ENCODE results near the gene TTYH2.

The TTYH2 gene

GRCh38 chr17:74243013-74243755, 29.8 kb downstream of the TTYH2 start:
- H3K4me3 ChIP-seq (ENCODE audit: low read depth in 1 of 2, low read length in 2 of 2), result no peak overlapping the region
- peaks cover 6% of the 10 kb centered on the region for H3K4me1 ChIP-seq (ENCODE audit: insufficient read depth, low read length)
- H3K27me3 ChIP-seq (ENCODE audit: control insufficient read depth in 1 of 2, insufficient read depth in 2 of 2, low read length in 2 of 2), result no peaks in the 10 kb centered on the region
- no peak overlapping the region for H3K9ac ChIP-seq (ENCODE audit: low read length)
- no peaks in the 10 kb centered on the region for H3K36me3 ChIP-seq (ENCODE audit: insufficient read depth, low read length)
- no peaks in the 10 kb centered on the region for H3K9me3 ChIP-seq (ENCODE audit: low read length)
- H3K27ac ChIP-seq (ENCODE audit: low read depth, low read length), result no peak overlapping the region

DNA sequence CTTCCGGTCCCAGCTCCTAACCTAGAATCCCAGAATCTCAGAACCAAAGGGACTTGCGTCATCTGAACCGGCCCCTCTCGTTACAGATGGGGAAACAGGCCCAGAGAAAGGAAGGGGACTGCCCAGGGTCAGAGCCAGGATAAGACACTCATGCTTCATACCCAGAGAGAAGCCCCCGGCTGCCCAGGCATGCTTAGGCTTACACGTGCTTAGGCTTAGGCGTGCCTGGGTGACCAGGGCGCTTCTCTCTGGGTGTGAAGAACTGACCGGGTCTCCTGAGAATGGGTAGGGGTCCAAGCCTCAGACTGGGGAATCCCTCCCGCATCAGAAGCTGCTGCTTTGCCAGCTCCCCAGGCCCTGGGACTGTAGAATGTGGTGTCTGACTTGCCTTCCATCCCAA, 30.8 kb downstream of the TTYH2 start:
- H3K4me1 ChIP-seq (ENCODE audit: insufficient read depth, low read length), result peaks cover 4% of the 10 kb centered on the region
- H3K36me3 ChIP-seq (ENCODE audit: insufficient read depth, low read length), result no peaks in the 10 kb centered on the region
- H3K9ac ChIP-seq (ENCODE audit: low read length), result no peak overlapping the region
- H3K4me3 ChIP-seq (ENCODE audit: low read depth in 1 of 2, low read length in 2 of 2), result no peak overlapping the region
- no peaks in the 10 kb centered on the region for H3K9me3 ChIP-seq (ENCODE audit: low read length)
- H3K27me3 ChIP-seq (ENCODE audit: control insufficient read depth in 1 of 2, insufficient read depth in 2 of 2, low read length in 2 of 2), result no peaks in the 10 kb centered on the region
- no peak overlapping the region for H3K27ac ChIP-seq (ENCODE audit: low read depth, low read length)

GRCh38 chr17:74244548-74244947, 31.2 kb downstream of the TTYH2 start:
- H3K4me3 ChIP-seq (ENCODE audit: low read depth in 1 of 2, low read length in 2 of 2), result no peak overlapping the region
- no peaks in the 10 kb centered on the region for H3K27me3 ChIP-seq (ENCODE audit: control insufficient read depth in 1 of 2, insufficient read depth in 2 of 2, low read length in 2 of 2)
- no peaks in the 10 kb centered on the region for H3K36me3 ChIP-seq (ENCODE audit: insufficient read depth, low read length)
- no peaks in the 10 kb centered on the region for H3K9me3 ChIP-seq (ENCODE audit: low read length)
- no peaks in the 10 kb centered on the region for H3K4me1 ChIP-seq (ENCODE audit: insufficient read depth, low read length)
- no peak overlapping the region for H3K9ac ChIP-seq (ENCODE audit: low read length)
- H3K27ac ChIP-seq (ENCODE audit: low read depth, low read length), result no peak overlapping the region

GRCh38 chr17:74245145-74245831, 31.9 kb downstream of the TTYH2 start:
- Histone ChIP-seq H3K9ac (ENCODE audit: low read length) (no peak overlapping the region), H3K4me1 (ENCODE audit: insufficient read depth, low read length) (no peaks in the 10 kb centered on the region), H3K27ac (ENCODE audit: low read depth, low read length) (no peak overlapping the region), H3K4me3 (ENCODE audit: low read depth in 1 of 2, low read length in 2 of 2) (no peak overlapping the region), H3K27me3 (ENCODE audit: control insufficient read depth in 1 of 2, insufficient read depth in 2 of 2, low read length in 2 of 2) (no peaks in the 10 kb centered on the region), H3K36me3 (ENCODE audit: insufficient read depth, low read length) (no peaks in the 10 kb centered on the region), H3K9me3 (ENCODE audit: low read length) (no peaks in the 10 kb centered on the region)

GRCh38 chr17:74245871-74246270, 32.5 kb downstream of the TTYH2 start:
- no peak overlapping the region for H3K9ac ChIP-seq (ENCODE audit: low read length)
- no peaks in the 10 kb centered on the region for H3K4me1 ChIP-seq (ENCODE audit: insufficient read depth, low read length)
- H3K27me3 ChIP-seq (ENCODE audit: control insufficient read depth in 1 of 2, insufficient read depth in 2 of 2, low read length in 2 of 2), result no peaks in the 10 kb centered on the region
- no peak overlapping the region for H3K27ac ChIP-seq (ENCODE audit: low read depth, low read length)
- no peaks in the 10 kb centered on the region for H3K36me3 ChIP-seq (ENCODE audit: insufficient read depth, low read length)
- no peak overlapping the region for H3K4me3 ChIP-seq (ENCODE audit: low read depth in 1 of 2, low read length in 2 of 2)
- no peaks in the 10 kb centered on the region for H3K9me3 ChIP-seq (ENCODE audit: low read length)

- H3K27ac ChIP-seq (ENCODE audit: low read depth, low read length), result no peak overlapping the region
- no peak overlapping the region for H3K4me3 ChIP-seq (ENCODE audit: low read depth in 1 of 2, low read length in 2 of 2)
- H3K9ac ChIP-seq (ENCODE audit: low read length), result no peak overlapping the region
- H3K9me3 ChIP-seq (ENCODE audit: low read length), result no peaks in the 10 kb centered on the region
- H3K4me1 ChIP-seq (ENCODE audit: insufficient read depth, low read length), result no peaks in the 10 kb centered on the region
- H3K27me3 ChIP-seq (ENCODE audit: control insufficient read depth in 1 of 2, insufficient read depth in 2 of 2, low read length in 2 of 2), result no peaks in the 10 kb centered on the region
- no peaks in the 10 kb centered on the region for H3K36me3 ChIP-seq (ENCODE audit: insufficient read depth, low read length)
Observed at GRCh38 chr17:74249590-74250270, 36.4 kb downstream of the TTYH2 start.

- H3K27ac ChIP-seq (ENCODE audit: low read depth, low read length), result no peak overlapping the region
- no peak overlapping the region for H3K9ac ChIP-seq (ENCODE audit: low read length)
Observed at GRCh38 chr17:74250324-74250995, 37.1 kb downstream of the TTYH2 start.

DNA sequence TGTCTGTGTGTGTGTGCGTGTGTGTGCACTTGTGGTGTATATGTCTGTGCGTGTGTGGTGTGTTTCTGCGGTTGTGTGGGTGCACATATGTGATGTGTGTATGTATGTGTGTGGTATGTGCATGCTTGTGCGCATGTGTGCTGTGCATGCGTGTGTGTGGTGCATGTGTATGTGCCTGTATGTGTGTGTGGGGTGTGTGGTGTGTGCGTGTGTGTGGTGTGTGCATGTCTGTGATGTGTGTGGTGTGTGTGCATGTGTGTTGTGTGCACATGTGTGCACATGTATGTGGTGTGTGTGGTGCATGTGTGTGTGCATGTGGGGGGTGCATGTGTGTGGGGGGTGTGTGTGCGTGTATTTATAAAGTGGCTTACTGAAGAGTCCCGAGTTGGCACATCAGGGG, 37.7 kb downstream of the TTYH2 start:
- no peak overlapping the region for H3K27ac ChIP-seq (ENCODE audit: low read depth, low read length)
- H3K4me3 ChIP-seq (ENCODE audit: low read depth in 1 of 2, low read length in 2 of 2), result no peak overlapping the region
- H3K36me3 ChIP-seq (ENCODE audit: insufficient read depth, low read length), result no peaks in the 10 kb centered on the region
- no peaks in the 10 kb centered on the region for H3K27me3 ChIP-seq (ENCODE audit: control insufficient read depth in 1 of 2, insufficient read depth in 2 of 2, low read length in 2 of 2)
- no peaks in the 10 kb centered on the region for H3K9me3 ChIP-seq (ENCODE audit: low read length)
- no peaks in the 10 kb centered on the region for H3K4me1 ChIP-seq (ENCODE audit: insufficient read depth, low read length)
- no peak overlapping the region for H3K9ac ChIP-seq (ENCODE audit: low read length)

More at GRCh38 chr17:74250324-74250995, 37.1 kb downstream of the TTYH2 start:
- Histone ChIP-seq H3K4me1 (ENCODE audit: insufficient read depth, low read length) (no peaks in the 10 kb centered on the region), H3K9me3 (ENCODE audit: low read length) (no peaks in the 10 kb centered on the region), H3K36me3 (ENCODE audit: insufficient read depth, low read length) (no peaks in the 10 kb centered on the region), H3K4me3 (ENCODE audit: low read depth in 1 of 2, low read length in 2 of 2) (no peak overlapping the region), H3K27me3 (ENCODE audit: control insufficient read depth in 1 of 2, insufficient read depth in 2 of 2, low read length in 2 of 2) (no peaks in the 10 kb centered on the region)

DNA sequence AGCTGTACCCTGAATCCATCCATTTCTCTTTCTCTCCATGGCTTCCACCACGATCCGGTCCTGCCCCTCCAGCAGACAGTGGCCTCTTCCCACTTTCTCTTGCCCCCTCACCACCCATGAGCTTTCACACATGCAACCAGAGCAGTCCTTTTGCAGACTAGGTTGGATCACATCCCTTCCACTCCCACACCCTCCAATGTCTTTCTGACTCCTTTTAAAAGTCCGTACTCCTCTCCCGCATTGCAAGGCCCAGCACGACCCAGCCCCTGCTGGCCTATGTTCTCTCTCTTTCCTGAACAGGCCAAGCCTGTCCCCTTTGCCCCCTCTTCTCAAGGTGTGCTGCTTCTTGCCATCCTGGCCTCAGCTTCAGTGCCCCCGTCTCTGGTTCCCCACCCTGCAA, 38.2 kb downstream of the TTYH2 start:
- no peaks in the 10 kb centered on the region for H3K9me3 ChIP-seq (ENCODE audit: low read length)
- H3K27ac ChIP-seq (ENCODE audit: low read depth, low read length), result no peak overlapping the region
- H3K4me3 ChIP-seq (ENCODE audit: low read depth in 1 of 2, low read length in 2 of 2), result no peak overlapping the region
- H3K27me3 ChIP-seq (ENCODE audit: control insufficient read depth in 1 of 2, insufficient read depth in 2 of 2, low read length in 2 of 2), result no peaks in the 10 kb centered on the region
- H3K36me3 ChIP-seq (ENCODE audit: insufficient read depth, low read length), result no peaks in the 10 kb centered on the region
- H3K9ac ChIP-seq (ENCODE audit: low read length), result no peak overlapping the region
- H3K4me1 ChIP-seq (ENCODE audit: insufficient read depth, low read length), result no peaks in the 10 kb centered on the region

- Histone ChIP-seq H3K36me3 (ENCODE audit: insufficient read depth, low read length) (no peaks in the 10 kb centered on the region), H3K27ac (ENCODE audit: low read depth, low read length) (no peak overlapping the region), H3K4me3 (ENCODE audit: low read depth in 1 of 2, low read length in 2 of 2) (no peak overlapping the region)
Observed at GRCh38 chr17:74252211-74252610, 38.8 kb downstream of the TTYH2 start.

GRCh38 chr17:74253036-74253435, 39.7 kb downstream of the TTYH2 start:
- H3K27ac ChIP-seq (ENCODE audit: low read depth, low read length), result no peak overlapping the region
- no peaks in the 10 kb centered on the region for H3K36me3 ChIP-seq (ENCODE audit: insufficient read depth, low read length)
- H3K4me1 ChIP-seq (ENCODE audit: insufficient read depth, low read length), result no peaks in the 10 kb centered on the region
- no peaks in the 10 kb centered on the region for H3K9me3 ChIP-seq (ENCODE audit: low read length)
- H3K9ac ChIP-seq (ENCODE audit: low read length), result no peak overlapping the region
- H3K4me3 ChIP-seq (ENCODE audit: low read depth in 1 of 2, low read length in 2 of 2), result no peak overlapping the region
- no peaks in the 10 kb centered on the region for H3K27me3 ChIP-seq (ENCODE audit: control insufficient read depth in 1 of 2, insufficient read depth in 2 of 2, low read length in 2 of 2)

More at GRCh38 chr17:74252211-74252610, 38.8 kb downstream of the TTYH2 start:
- Histone ChIP-seq H3K27me3 (ENCODE audit: control insufficient read depth in 1 of 2, insufficient read depth in 2 of 2, low read length in 2 of 2) (no peaks in the 10 kb centered on the region), H3K9me3 (ENCODE audit: low read length) (no peaks in the 10 kb centered on the region), H3K9ac (ENCODE audit: low read length) (no peak overlapping the region), H3K4me1 (ENCODE audit: insufficient read depth, low read length) (no peaks in the 10 kb centered on the region)

All from muscle layer of colon (tissue), 2 donors.